Epithelial cell of esophagus (primary cell): ENCODE data around the gene FKBP5.
"Not testable (repeated sequence)": the region's sequence is repeated elsewhere in the genome, so short reads cannot be mapped to it uniquely, and the experiment has no call there.

Experiments used
- DNase-seq: peaks from one replicate; pipeline ENCODE4 v3.0.0; 2010; ENCODE audit warnings: low read depth
- H3K4me3 ChIP-seq: 2 replicates; pipeline ENCODE4 v1.5.1; 2011; ENCODE audit warnings: mild to moderate bottlenecking, low read length, control low read depth
- CTCF ChIP-seq: IDR thresholded peaks from 2 replicates; pipeline ENCODE4 v1.5.1; 2011; ENCODE audit warnings: low read depth, mild to moderate bottlenecking, low read length, control low read depth, inconsistent platforms; ENCODE audit not compliant: insufficient read depth; ENCODE audit errors: missing control alignments

The FKBP5 gene

GRCh38 chr6:35601331-35602132 is 87.2 kb downstream of the FKBP5 start:
- TF ChIP-seq CTCF: no peak
- H3K4me3 ChIP-seq: no peak overlapping the region
- peak; percentile 86 for DNase-seq

- TF ChIP-seq CTCF: no peak
- no peak overlapping the region for H3K4me3 ChIP-seq
Measured at GRCh38 chr6:35600659-35601125, 88.0 kb downstream of the FKBP5 start.

GRCh38 chr6:35599761-35600658 is 88.7 kb downstream of the FKBP5 start:
- TF ChIP-seq CTCF: no peak
- no peak for DNase-seq
- H3K4me3 ChIP-seq: no peak overlapping the region

More at GRCh38 chr6:35600659-35601125, 88.0 kb downstream of the FKBP5 start:
- no peak for DNase-seq

GRCh38 chr6:35598621-35599020 is 90.1 kb downstream of the FKBP5 start:
- H3K4me3 ChIP-seq, DNase-seq: not testable (repeated sequence)

GRCh38 chr6:35596448-35597442 is 92.0 kb downstream of the FKBP5 start:
- H3K4me3 ChIP-seq: no peak overlapping the region
- no peak for TF ChIP-seq CTCF
- DNase-seq: peak; percentile 78

- TF ChIP-seq CTCF: no peak
- DNase-seq: no peak
Measured at GRCh38 chr6:35594503-35595186, 94.1 kb downstream of the FKBP5 start.

More at GRCh38 chr6:35594503-35595186, 94.1 kb downstream of the FKBP5 start:
- no peak overlapping the region for H3K4me3 ChIP-seq
